Type B pancreatic cell (in vitro differentiated cells): ENCODE measurements around the gene ZNF865. TPM values are rescaled to one million over a fixed set of nuclear protein-coding genes. Genes with fewer than 3 reads are reported as not detected.

Experiments
- DNase-seq: peaks from one replicate; pipeline ENCODE4 v3.0.0; 2021; ENCODE audit warnings: mixed read lengths; ENCODE audit not compliant: unreplicated experiment; ENCODE audit errors: extremely low spot score
- H3K27ac Mint-ChIP-seq: 2 replicates; pipeline ENCODE4 v1.8.0; 2021; ENCODE audit warnings: mild to moderate bottlenecking, mixed read lengths
- H3K27me3 Mint-ChIP-seq: 2 replicates; pipeline ENCODE4 v1.8.0; 2021; ENCODE audit warnings: mixed read lengths
- H3K36me3 Mint-ChIP-seq: 2 replicates; pipeline ENCODE4 v1.8.0; 2021; ENCODE audit warnings: mixed read lengths
- H3K4me1 Mint-ChIP-seq: one replicate; pipeline ENCODE4 v1.8.0; 2021; ENCODE audit warnings: mixed read lengths; ENCODE audit not compliant: unreplicated experiment
- H3K4me3 Mint-ChIP-seq: 2 replicates; pipeline ENCODE4 v1.8.0; 2021; ENCODE audit warnings: mild to moderate bottlenecking, mixed read lengths
- H3K9me3 Mint-ChIP-seq: 2 replicates; pipeline ENCODE4 v1.8.0; 2021; ENCODE audit warnings: mixed read lengths
- CTCF ChIP-seq: fragments of 200-600 bp; sonication (generic); conservative IDR thresholded peaks from 2 replicates; pipeline ENCODE4 v1.5.0; 2021; ENCODE audit warnings: antibody characterized with exemption, mild to moderate bottlenecking
- total RNA-seq: library from RNA; stranded (reverse); gene quantifications from 2 replicates; pipeline ENCODE4 v1.2.1, GENCODE V29; 2021; ENCODE audit warnings: low replicate concordance

ZNF865 gene
- total RNA-seq, 1 donor from 2014 or later = 16.2 TPM

GRCh38 chr19:55636723-55637122, 31.3 kb downstream of the ZNF865 start:
- peak overlapping the region; percentile 100 for H3K4me3 Mint-ChIP-seq
- peaks cover 18% of the 10 kb centered on the region for H3K36me3 Mint-ChIP-seq
- DNase-seq = no peak
- peaks cover 40% of the 10 kb centered on the region for H3K4me1 Mint-ChIP-seq
- no peak for TF ChIP-seq CTCF
- H3K27me3 Mint-ChIP-seq = no peaks in the 10 kb centered on the region
- H3K9me3 Mint-ChIP-seq = no peaks in the 10 kb centered on the region
- peak overlapping the region; percentile 99 for H3K27ac Mint-ChIP-seq

GRCh38 chr19:55637534-55637933, 32.1 kb downstream of the ZNF865 start:
- no peaks in the 10 kb centered on the region for H3K9me3 Mint-ChIP-seq
- no peak for TF ChIP-seq CTCF
- no peak for DNase-seq
- peak overlapping the region; percentile 83 for H3K4me3 Mint-ChIP-seq
- peak overlapping the region; percentile 90 for H3K27ac Mint-ChIP-seq
- peaks cover 21% of the 10 kb centered on the region for H3K36me3 Mint-ChIP-seq
- H3K27me3 Mint-ChIP-seq = no peaks in the 10 kb centered on the region
- peaks cover 40% of the 10 kb centered on the region for H3K4me1 Mint-ChIP-seq

- Mint-ChIP-seq H3K36me3 (peaks cover 25% of the 10 kb centered on the region), H3K27me3 (peaks cover 5% of the 10 kb centered on the region), H3K4me1 (peaks cover 46% of the 10 kb centered on the region), H3K27ac (peak overlapping the region; percentile 74), H3K9me3 (no peaks in the 10 kb centered on the region), H3K4me3 (peak overlapping the region; percentile 82)
- DNase-seq = no peak
- TF ChIP-seq CTCF = peak; percentile 68
These were observed 33.5 kb downstream of the ZNF865 start for GRCh38 chr19:55638864-55639359.

- H3K27ac Mint-ChIP-seq = peak overlapping the region; percentile 91
- no peak for TF ChIP-seq CTCF
- H3K4me3 Mint-ChIP-seq = peak overlapping the region; percentile 91
- no peaks in the 10 kb centered on the region for H3K9me3 Mint-ChIP-seq
- H3K4me1 Mint-ChIP-seq = peaks cover 40% of the 10 kb centered on the region
- H3K36me3 Mint-ChIP-seq = peaks cover 21% of the 10 kb centered on the region
- DNase-seq = peak; percentile 71
- H3K27me3 Mint-ChIP-seq = peaks cover 5% of the 10 kb centered on the region
These were observed 34.7 kb downstream of the ZNF865 start for GRCh38 chr19:55640043-55640576.

- Mint-ChIP-seq H3K36me3 (peaks cover 21% of the 10 kb centered on the region), H3K27ac (peak within 1 kb of the TSS; percentile 91), H3K9me3 (no peaks in the 10 kb centered on the region), H3K4me1 (peaks cover 34% of the 10 kb centered on the region), H3K27me3 (peaks cover 5% of the 10 kb centered on the region), H3K4me3 (peak within 1 kb of the TSS; percentile 94)
- no peak for TF ChIP-seq CTCF
- no peak for DNase-seq
These were observed 35.4 kb downstream of the ZNF865 start, which contains the start of gene ZNF580 for GRCh38 chr19:55640577-55641425. Gene ZNF580, plus strand, starts transcription at chr19:55641002. Its CDS starts 1,507 bp downstream, at chr19:55642509.
